Dermis blood vessel endothelial cell (primary cell): ENCODE results near the gene PRKAG2. TPM values are rescaled to one million over a fixed set of nuclear protein-coding genes. Genes with fewer than 3 reads are reported as not detected.
"Not testable (repeated sequence)": the region's sequence is repeated elsewhere in the genome, so short reads cannot be mapped to it uniquely, and the experiment has no call there.

ENCODE experiments used
- DNase-seq: peaks from one replicate; pipeline ENCODE4 v3.0.0; 2010
- total RNA-seq: library from RNA; depleted of rRNA; stranded (reverse); fragments of >200 nt; gene quantifications from 2 replicates; pipeline ENCODE4 v1.2.3, GENCODE V29; 2014

Gene PRKAG2
- total RNA-seq, 1 donor from 2014 or later: 16.8 TPM

- no peak for DNase-seq
Measured at GRCh38 chr7:151849008-151849878, 27.7 kb downstream of the PRKAG2 start.

- DNase-seq: no peak
Measured at GRCh38 chr7:151847681-151848081, 29.2 kb downstream of the PRKAG2 start.

GRCh38 chr7:151847136-151847535 is 29.8 kb downstream of the PRKAG2 start:
- no peak for DNase-seq

- DNase-seq: no peak
Measured at GRCh38 chr7:151845412-151846205, 31.3 kb downstream of the PRKAG2 start.

GRCh38 chr7:151844825-151845200 is 32.1 kb downstream of the PRKAG2 start:
- DNase-seq: no peak

- DNase-seq: peak; percentile 6
Measured at GRCh38 chr7:151844071-151844824, 32.7 kb downstream of the PRKAG2 start.

GRCh38 chr7:151843181-151843580 is 33.7 kb downstream of the PRKAG2 start:
- DNase-seq: no peak

GRCh38 chr7:151841395-151842051 is 35.4 kb downstream of the PRKAG2 start:
- DNase-seq: not testable (repeated sequence)

- DNase-seq: no peak
Measured at GRCh38 chr7:151840088-151840910, 36.6 kb downstream of the PRKAG2 start.

GRCh38 chr7:151839451-151839921 is 37.4 kb downstream of the PRKAG2 start:
- no peak for DNase-seq

- no peak for DNase-seq
Measured at GRCh38 chr7:151838861-151839381, 38.0 kb downstream of the PRKAG2 start.

- no peak for DNase-seq
Measured at GRCh38 chr7:151838072-151838471, 38.8 kb downstream of the PRKAG2 start.

GRCh38 chr7:151837285-151838042 is 39.5 kb downstream of the PRKAG2 start:
- DNase-seq: no peak

- DNase-seq: no peak
Measured at GRCh38 chr7:151836927-151837205, 40.0 kb downstream of the PRKAG2 start.

GRCh38 chr7:151836191-151836926 is 40.6 kb downstream of the PRKAG2 start:
- no peak for DNase-seq

GRCh38 chr7:151835636-151836035 is 41.3 kb downstream of the PRKAG2 start:
- DNase-seq: no peak

- DNase-seq: no peak
Measured at GRCh38 chr7:151834271-151835035, 42.5 kb downstream of the PRKAG2 start.

GRCh38 chr7:151833691-151834090 is 43.2 kb downstream of the PRKAG2 start:
- no peak for DNase-seq

- no peak for DNase-seq
Measured at GRCh38 chr7:151833213-151833651, 43.7 kb downstream of the PRKAG2 start.
